Measurements from ENCODE around the gene ATG2B. TPM values are rescaled to one million over a fixed set of nuclear protein-coding genes. Genes with fewer than 3 reads are reported as not detected.
"Not testable (repeated sequence)": the region's sequence is repeated elsewhere in the genome, so short reads cannot be mapped to it uniquely, and the experiment has no call there.

ATG2B gene
- total RNA-seq, 1 donor from 2014 or later = 21.0 TPM

DNA sequence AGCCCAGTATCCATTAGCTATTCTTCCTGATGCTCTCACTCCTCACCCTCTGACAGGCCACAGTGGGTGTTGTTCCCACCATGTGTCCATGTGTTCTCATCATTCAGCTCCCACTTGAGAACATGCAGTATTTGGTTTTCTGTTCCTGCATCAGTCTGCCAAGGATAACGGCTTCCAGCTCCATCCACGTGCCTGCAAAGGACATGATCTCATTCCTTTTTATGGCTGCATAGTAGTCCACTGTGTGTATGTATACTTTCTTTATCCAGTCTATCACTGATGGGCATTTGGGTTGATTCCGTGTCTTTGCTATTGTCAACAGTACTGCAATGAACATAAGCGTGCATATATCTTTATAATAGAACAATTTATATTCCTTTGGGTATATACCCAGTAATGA is 8.9 kb downstream of the ATG2B start:
- no peak for ATAC-seq (ENCODE audit: low read depth)
- peaks cover 8% of the 10 kb centered on the region for H3K36me3 Mint-ChIP-seq (ENCODE audit: low read depth)
- peaks cover 4% of the 10 kb centered on the region for H3K9me3 Mint-ChIP-seq
- ChIA-PET POLR2A (no interaction called here), CTCF (no interaction called here)
- H3K27ac Mint-ChIP-seq = no peak overlapping the region
- no peaks in the 10 kb centered on the region for H3K27me3 Mint-ChIP-seq
- H3K4me3 Mint-ChIP-seq = no peak overlapping the region
- no peak for DNase-seq
- intact Hi-C loops (cut with micrococcal nuclease) = no loop called here
- H3K4me1 Mint-ChIP-seq = no peaks in the 10 kb centered on the region
- TF ChIP-seq, protein P1, sequence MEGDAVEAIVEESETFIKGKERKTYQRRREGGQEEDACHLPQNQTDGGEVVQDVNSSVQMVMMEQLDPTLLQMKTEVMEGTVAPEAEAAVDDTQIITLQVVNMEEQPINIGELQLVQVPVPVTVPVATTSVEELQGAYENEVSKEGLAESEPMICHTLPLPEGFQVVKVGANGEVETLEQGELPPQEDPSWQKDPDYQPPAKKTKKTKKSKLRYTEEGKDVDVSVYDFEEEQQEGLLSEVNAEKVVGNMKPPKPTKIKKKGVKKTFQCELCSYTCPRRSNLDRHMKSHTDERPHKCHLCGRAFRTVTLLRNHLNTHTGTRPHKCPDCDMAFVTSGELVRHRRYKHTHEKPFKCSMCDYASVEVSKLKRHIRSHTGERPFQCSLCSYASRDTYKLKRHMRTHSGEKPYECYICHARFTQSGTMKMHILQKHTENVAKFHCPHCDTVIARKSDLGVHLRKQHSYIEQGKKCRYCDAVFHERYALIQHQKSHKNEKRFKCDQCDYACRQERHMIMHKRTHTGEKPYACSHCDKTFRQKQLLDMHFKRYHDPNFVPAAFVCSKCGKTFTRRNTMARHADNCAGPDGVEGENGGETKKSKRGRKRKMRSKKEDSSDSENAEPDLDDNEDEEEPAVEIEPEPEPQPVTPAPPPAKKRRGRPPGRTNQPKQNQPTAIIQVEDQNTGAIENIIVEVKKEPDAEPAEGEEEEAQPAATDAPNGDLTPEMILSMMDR (IDR thresholded peaks at IDR 0.05) = no peak

DNA sequence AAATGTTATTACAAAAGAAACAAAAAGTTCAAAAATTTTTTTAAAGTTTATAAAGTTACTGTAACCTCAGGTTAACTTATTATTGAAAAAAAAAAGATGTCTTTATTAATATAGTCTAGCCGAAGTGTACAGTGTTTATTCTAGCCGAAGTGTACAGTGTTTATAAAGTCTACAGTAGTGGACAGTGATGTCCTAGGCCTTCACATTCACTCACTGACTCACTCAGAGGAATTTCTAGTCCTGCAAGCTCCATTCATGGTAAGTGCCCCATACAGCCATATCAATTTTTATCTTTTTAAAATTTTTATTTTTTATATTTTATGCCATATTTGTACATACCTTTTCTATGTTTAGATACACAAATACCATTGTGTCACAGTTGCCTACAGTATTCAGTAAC is 10.4 kb downstream of the ATG2B start:
- CTCF ChIA-PET = no interaction called here
- Mint-ChIP-seq H3K9me3 (peaks cover 7% of the 10 kb centered on the region), H3K4me1 (peaks cover 3% of the 10 kb centered on the region), H3K4me3 (no peak overlapping the region), H3K36me3 (ENCODE audit: low read depth) (peaks cover 5% of the 10 kb centered on the region), H3K27me3 (no peaks in the 10 kb centered on the region), H3K27ac (no peak overlapping the region)
- POLR2A ChIA-PET = no interaction called here
- no peak for DNase-seq
- no peak for ATAC-seq (ENCODE audit: low read depth)
- intact Hi-C loops (cut with micrococcal nuclease) = no loop called here
- TF ChIP-seq, protein P1 (IDR thresholded peaks at IDR 0.05) = no peak

DNA sequence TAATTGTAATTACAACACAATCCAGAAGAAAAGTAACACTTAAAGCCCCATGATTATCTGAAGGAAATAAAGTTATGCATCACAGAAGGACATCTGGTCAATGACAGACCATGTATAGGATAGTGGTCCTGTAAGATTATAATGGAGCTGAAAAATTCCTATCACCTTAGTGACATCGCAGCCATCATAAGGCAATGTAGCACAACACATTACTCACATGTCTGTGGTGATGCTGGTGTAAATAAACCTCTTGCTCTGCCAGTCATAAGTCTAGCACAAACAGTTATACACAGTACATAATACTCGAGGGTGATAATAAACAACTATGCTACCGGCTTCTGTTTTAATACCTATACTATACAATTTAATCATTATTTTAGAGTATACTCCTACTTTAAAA is 11.2 kb downstream of the ATG2B start:
- CTCF ChIA-PET = no interaction called here
- no peak for DNase-seq
- Mint-ChIP-seq H3K36me3 (ENCODE audit: low read depth) (peaks cover 7% of the 10 kb centered on the region), H3K27ac (no peak overlapping the region), H3K4me1 (peaks cover 3% of the 10 kb centered on the region), H3K27me3 (no peaks in the 10 kb centered on the region), H3K4me3 (no peak overlapping the region), H3K9me3 (peaks cover 7% of the 10 kb centered on the region)
- ATAC-seq (ENCODE audit: low read depth) = no peak
- TF ChIP-seq, protein P1 (IDR thresholded peaks at IDR 0.05) = no peak
- POLR2A ChIA-PET = no interaction called here
- intact Hi-C loops (cut with micrococcal nuclease) = no loop called here

DNA sequence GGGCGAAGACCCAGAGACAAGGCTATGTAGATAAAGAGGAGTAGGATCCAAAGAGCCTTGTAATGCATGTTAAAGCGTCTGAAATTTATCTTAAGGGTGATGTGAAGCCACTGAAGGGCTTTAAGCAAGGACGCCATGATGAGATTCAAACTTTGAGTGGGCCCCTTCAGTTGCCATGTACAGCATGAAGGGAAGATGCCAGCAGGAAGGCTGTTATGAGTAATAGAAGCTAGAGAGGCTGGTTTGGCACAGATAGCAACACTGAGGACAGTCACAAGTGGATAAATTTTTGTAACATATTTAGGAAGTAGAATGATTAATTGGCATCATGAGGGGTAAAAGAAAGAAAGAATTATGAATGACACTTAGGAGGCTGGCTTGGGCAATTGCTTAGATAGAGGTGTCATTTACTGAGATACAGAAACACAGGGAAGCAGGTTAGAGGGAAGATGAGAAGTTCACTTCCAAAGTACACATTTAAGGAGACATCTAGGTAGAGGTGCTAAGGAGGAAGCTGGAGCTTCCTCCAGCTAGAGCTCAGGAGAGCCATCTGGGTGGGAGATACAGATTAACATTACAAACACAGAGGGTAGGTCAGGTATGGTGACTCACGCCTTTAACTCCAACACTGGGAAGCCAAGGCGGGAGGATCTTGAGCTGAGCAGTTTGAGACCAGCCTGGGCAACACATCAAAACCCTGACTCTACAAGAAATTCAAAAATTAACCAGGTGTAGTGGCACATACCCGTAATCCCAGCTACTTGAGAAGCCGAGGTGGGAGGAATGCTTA is 13.7 kb downstream of the ATG2B start:
- ATAC-seq (ENCODE audit: low read depth) (no peak), DNase-seq (no peak)
- H3K36me3 Mint-ChIP-seq (ENCODE audit: low read depth) = peaks cover 19% of the 10 kb centered on the region
- H3K4me3 Mint-ChIP-seq = no peak overlapping the region
- H3K27me3 Mint-ChIP-seq = no peaks in the 10 kb centered on the region
- peaks cover 3% of the 10 kb centered on the region for H3K4me1 Mint-ChIP-seq
- H3K9me3 Mint-ChIP-seq = peaks cover 4% of the 10 kb centered on the region
- ChIA-PET POLR2A (interaction anchor here (0.6 kb wide), 1 partner anchor 128 kb away, joined by 3 read pairs; no protein-coding TSS in a partner anchor), CTCF (no interaction called here)
- TF ChIP-seq, protein P1 (IDR thresholded peaks at IDR 0.05) = no peak
- no peak overlapping the region for H3K27ac Mint-ChIP-seq
- intact Hi-C loops (cut with micrococcal nuclease) = no loop called here

DNA sequence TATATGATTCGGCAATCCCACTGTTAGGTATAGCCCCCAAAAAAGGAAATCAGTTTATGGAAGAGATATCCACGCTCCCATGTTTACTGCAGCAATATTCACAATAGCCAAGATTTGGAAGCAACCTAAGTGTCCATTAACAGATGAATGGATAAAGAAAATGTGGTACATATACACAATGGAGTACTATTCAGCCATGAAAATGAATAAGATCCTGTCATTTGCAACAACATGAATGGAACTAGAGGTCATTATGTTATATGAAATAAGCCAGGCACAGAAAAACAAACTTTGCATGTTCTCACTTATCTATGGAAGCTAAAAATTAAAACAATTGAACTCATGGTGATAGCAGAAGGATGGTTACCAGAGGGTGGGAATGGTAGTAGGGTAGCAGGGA is 15.2 kb downstream of the ATG2B start:
- DNase-seq; H3K27ac Mint-ChIP-seq; H3K4me1 Mint-ChIP-seq; POLR2A ChIA-PET; H3K9me3 Mint-ChIP-seq; H3K27me3 Mint-ChIP-seq; intact Hi-C loops (cut with micrococcal nuclease); ATAC-seq (ENCODE audit: low read depth); H3K4me3 Mint-ChIP-seq; CTCF ChIA-PET: not testable (repeated sequence)
- peaks cover 24% of the 10 kb centered on the region for H3K36me3 Mint-ChIP-seq (ENCODE audit: low read depth)

DNA sequence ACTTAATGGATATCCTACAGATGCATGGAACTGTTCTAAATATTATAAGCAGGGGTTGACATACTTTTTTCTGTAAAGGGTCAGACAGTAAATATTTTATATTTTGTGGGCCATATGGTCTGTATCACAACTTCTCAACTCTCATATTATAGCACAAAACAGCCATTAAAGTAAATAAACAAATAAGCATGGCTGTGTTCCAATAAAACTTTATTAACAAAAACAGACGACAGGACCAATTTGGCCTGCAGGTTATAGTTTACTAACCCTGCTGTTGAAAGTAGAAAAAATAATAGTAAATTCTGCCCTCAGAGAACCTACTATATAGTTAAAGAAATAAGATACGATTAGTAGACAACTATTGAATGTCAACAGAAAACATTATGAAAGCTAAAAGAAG is 17.5 kb downstream of the ATG2B start:
- Mint-ChIP-seq H3K27ac (no peak overlapping the region), H3K36me3 (ENCODE audit: low read depth) (peaks cover 36% of the 10 kb centered on the region), H3K4me3 (no peak overlapping the region), H3K4me1 (peaks cover 3% of the 10 kb centered on the region), H3K27me3 (no peaks in the 10 kb centered on the region), H3K9me3 (peaks cover 4% of the 10 kb centered on the region)
- TF ChIP-seq, protein P1 (IDR thresholded peaks at IDR 0.05) = no peak
- no peak for DNase-seq
- ATAC-seq (ENCODE audit: low read depth) = no peak
- ChIA-PET CTCF (no interaction called here), POLR2A (no interaction called here)
- intact Hi-C loops (cut with micrococcal nuclease) = no loop called here
